ENCODE data around the gene ANKLE2.

Gene ANKLE2

GRCh38 chr12:132804426-132804861 lies 42.8 kb upstream of the ANKLE2 start:
- Histone ChIP-seq H3K4me1 (ENCODE audit: low read length) (no peaks in the 10 kb centered on the region), H3K9ac (ENCODE audit: low read length) (no peak overlapping the region), H3K27me3 (ENCODE audit: low read depth, low read length) (no peaks in the 10 kb centered on the region), H4K20me1 (ENCODE audit: insufficient read depth, low read length) (no peaks in the 10 kb centered on the region), H3K4me3 (ENCODE audit: low read length) (no peak overlapping the region), H3K4me2 (ENCODE audit: low read length) (no peak overlapping the region), H3K36me3 (replicated peaks; ENCODE audit: low read depth, low read length) (no peaks in the 10 kb centered on the region), H2AFZ (ENCODE audit: low read depth, low read length) (no peak overlapping the region), H3K27ac (ENCODE audit: low read length) (no peak overlapping the region), H3K79me2 (ENCODE audit: low read length) (no peaks in the 10 kb centered on the region), H3K9me3 (ENCODE audit: insufficient read depth, low read length) (no peaks in the 10 kb centered on the region)
- TF ChIP-seq, protein P1, sequence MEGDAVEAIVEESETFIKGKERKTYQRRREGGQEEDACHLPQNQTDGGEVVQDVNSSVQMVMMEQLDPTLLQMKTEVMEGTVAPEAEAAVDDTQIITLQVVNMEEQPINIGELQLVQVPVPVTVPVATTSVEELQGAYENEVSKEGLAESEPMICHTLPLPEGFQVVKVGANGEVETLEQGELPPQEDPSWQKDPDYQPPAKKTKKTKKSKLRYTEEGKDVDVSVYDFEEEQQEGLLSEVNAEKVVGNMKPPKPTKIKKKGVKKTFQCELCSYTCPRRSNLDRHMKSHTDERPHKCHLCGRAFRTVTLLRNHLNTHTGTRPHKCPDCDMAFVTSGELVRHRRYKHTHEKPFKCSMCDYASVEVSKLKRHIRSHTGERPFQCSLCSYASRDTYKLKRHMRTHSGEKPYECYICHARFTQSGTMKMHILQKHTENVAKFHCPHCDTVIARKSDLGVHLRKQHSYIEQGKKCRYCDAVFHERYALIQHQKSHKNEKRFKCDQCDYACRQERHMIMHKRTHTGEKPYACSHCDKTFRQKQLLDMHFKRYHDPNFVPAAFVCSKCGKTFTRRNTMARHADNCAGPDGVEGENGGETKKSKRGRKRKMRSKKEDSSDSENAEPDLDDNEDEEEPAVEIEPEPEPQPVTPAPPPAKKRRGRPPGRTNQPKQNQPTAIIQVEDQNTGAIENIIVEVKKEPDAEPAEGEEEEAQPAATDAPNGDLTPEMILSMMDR (IDR thresholded peaks at IDR 0.05; ENCODE audit: low read depth, low read length): no peak
- no peak for TF ChIP-seq EZH2phosphoT487 (IDR thresholded peaks at IDR 0.05; ENCODE audit: low read depth)

GRCh38 chr12:132803888-132804287 lies 42.3 kb upstream of the ANKLE2 start:
- no peaks in the 10 kb centered on the region for H3K27me3 ChIP-seq (ENCODE audit: low read depth, low read length)
- no peaks in the 10 kb centered on the region for H4K20me1 ChIP-seq (ENCODE audit: insufficient read depth, low read length)
- no peak overlapping the region for H3K27ac ChIP-seq (ENCODE audit: low read length)
- TF ChIP-seq EZH2phosphoT487 (IDR thresholded peaks at IDR 0.05; ENCODE audit: low read depth): no peak
- TF ChIP-seq, protein P1 (IDR thresholded peaks at IDR 0.05; ENCODE audit: low read depth, low read length): no peak
- no peak overlapping the region for H2AFZ ChIP-seq (ENCODE audit: low read depth, low read length)
- H3K36me3 ChIP-seq (replicated peaks; ENCODE audit: low read depth, low read length): no peaks in the 10 kb centered on the region
- no peaks in the 10 kb centered on the region for H3K4me1 ChIP-seq (ENCODE audit: low read length)
- no peaks in the 10 kb centered on the region for H3K79me2 ChIP-seq (ENCODE audit: low read length)
- no peak overlapping the region for H3K4me3 ChIP-seq (ENCODE audit: low read length)
- no peaks in the 10 kb centered on the region for H3K9me3 ChIP-seq (ENCODE audit: insufficient read depth, low read length)
- H3K9ac ChIP-seq (ENCODE audit: low read length): no peak overlapping the region
- H3K4me2 ChIP-seq (ENCODE audit: low read length): no peak overlapping the region

DNA sequence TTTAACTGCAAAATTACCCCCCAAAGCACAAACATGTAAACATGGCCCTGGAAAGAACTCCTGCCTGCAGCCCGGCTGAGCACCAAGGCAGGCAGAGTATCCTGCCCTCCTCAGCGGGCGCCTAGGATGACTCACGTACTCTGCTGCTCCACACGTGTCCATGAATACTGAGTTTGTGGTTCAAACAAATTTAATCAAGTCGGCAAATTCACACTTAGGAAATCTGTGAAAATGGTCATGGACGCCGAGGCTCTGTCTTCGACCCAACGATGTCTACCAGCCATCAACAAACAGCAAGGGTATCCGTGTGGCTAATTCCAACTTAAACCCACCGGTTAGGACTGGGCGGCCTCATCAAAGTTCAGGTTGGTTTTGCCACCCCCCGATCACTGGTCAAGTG lies 41.5 kb upstream of the ANKLE2 start:
- Histone ChIP-seq H3K4me3 (ENCODE audit: low read length) (no peak overlapping the region), H3K36me3 (replicated peaks; ENCODE audit: low read depth, low read length) (no peaks in the 10 kb centered on the region), H3K27ac (ENCODE audit: low read length) (no peak overlapping the region), H3K79me2 (ENCODE audit: low read length) (no peaks in the 10 kb centered on the region), H3K4me2 (ENCODE audit: low read length) (no peak overlapping the region), H3K9me3 (ENCODE audit: insufficient read depth, low read length) (no peaks in the 10 kb centered on the region), H2AFZ (ENCODE audit: low read depth, low read length) (no peak overlapping the region), H4K20me1 (ENCODE audit: insufficient read depth, low read length) (no peaks in the 10 kb centered on the region), H3K4me1 (ENCODE audit: low read length) (no peaks in the 10 kb centered on the region), H3K27me3 (ENCODE audit: low read depth, low read length) (no peaks in the 10 kb centered on the region), H3K9ac (ENCODE audit: low read length) (no peak overlapping the region)
- TF ChIP-seq, protein P1 (IDR thresholded peaks at IDR 0.05; ENCODE audit: low read depth, low read length): no peak
- TF ChIP-seq EZH2phosphoT487 (IDR thresholded peaks at IDR 0.05; ENCODE audit: low read depth): no peak

DNA sequence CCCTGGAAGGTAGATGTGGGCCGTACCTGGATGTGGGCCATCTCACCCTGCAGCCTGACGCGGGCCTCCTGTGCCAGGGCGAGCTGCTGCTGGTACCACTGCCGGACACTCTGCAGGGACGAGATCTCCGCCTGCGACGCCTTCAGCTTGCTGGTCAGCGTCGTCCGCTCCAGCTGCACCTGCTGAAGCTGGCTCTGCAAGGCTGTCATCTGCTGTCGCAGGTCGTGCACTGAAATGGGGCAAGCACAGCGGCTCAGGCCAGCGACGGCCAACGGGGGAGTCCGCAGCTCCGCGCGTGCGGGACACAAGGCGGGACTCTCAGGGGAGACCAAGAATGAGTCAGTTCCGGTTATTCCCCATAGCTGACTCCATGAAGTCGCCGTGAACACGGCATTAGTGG lies 40.1 kb upstream of the ANKLE2 start:
- H3K36me3 ChIP-seq (replicated peaks; ENCODE audit: low read depth, low read length): no peaks in the 10 kb centered on the region
- no peak overlapping the region for H3K9ac ChIP-seq (ENCODE audit: low read length)
- H3K27me3 ChIP-seq (ENCODE audit: low read depth, low read length): no peaks in the 10 kb centered on the region
- H3K4me2 ChIP-seq (ENCODE audit: low read length): no peak overlapping the region
- H3K27ac ChIP-seq (ENCODE audit: low read length): no peak overlapping the region
- no peak overlapping the region for H2AFZ ChIP-seq (ENCODE audit: low read depth, low read length)
- no peaks in the 10 kb centered on the region for H3K79me2 ChIP-seq (ENCODE audit: low read length)
- TF ChIP-seq EZH2phosphoT487 (IDR thresholded peaks at IDR 0.05; ENCODE audit: low read depth): no peak
- TF ChIP-seq, protein P1 (IDR thresholded peaks at IDR 0.05; ENCODE audit: low read depth, low read length): no peak
- no peaks in the 10 kb centered on the region for H3K9me3 ChIP-seq (ENCODE audit: insufficient read depth, low read length)
- no peak overlapping the region for H3K4me3 ChIP-seq (ENCODE audit: low read length)
- H3K4me1 ChIP-seq (ENCODE audit: low read length): no peaks in the 10 kb centered on the region
- H4K20me1 ChIP-seq (ENCODE audit: insufficient read depth, low read length): no peaks in the 10 kb centered on the region

Data from OCI-LY3 (cell line).